Measurements from ENCODE around the gene TRHDE.

The TRHDE gene

GRCh38 chr12:72272091-72272661 lies at the start of gene TRHDE:
TSS of gene TRHDE (plus strand) at chr12:72272370. CDS start at chr12:72272644, 274 bp downstream.
- peak; percentile 57 for DNase-seq

GRCh38 chr12:72226510-72226909 lies 45.7 kb upstream of the TRHDE start:
- no peak for DNase-seq

GRCh38 chr12:72228424-72228823 lies 43.7 kb upstream of the TRHDE start:
- no peak for DNase-seq

GRCh38 chr12:72230589-72230988 lies 41.6 kb upstream of the TRHDE start:
- DNase-seq, result no peak

GRCh38 chr12:72234886-72235285 lies 37.3 kb upstream of the TRHDE start:
- DNase-seq, result no peak

GRCh38 chr12:72236071-72236705 lies 36.0 kb upstream of the TRHDE start:
- DNase-seq, result no peak

GRCh38 chr12:72241552-72241951 lies 30.6 kb upstream of the TRHDE start:
- DNase-seq, result no peak

GRCh38 chr12:72242946-72243345 lies 29.2 kb upstream of the TRHDE start:
- no peak for DNase-seq

GRCh38 chr12:72246370-72246769 lies 25.8 kb upstream of the TRHDE start:
- no peak for DNase-seq

GRCh38 chr12:72250346-72250745 lies 21.8 kb upstream of the TRHDE start:
- no peak for DNase-seq

GRCh38 chr12:72256725-72257124 lies 15.4 kb upstream of the TRHDE start:
- no peak for DNase-seq

- DNase-seq, result no peak
Observed at GRCh38 chr12:72261885-72262284, 10.3 kb upstream of the TRHDE start.

GRCh38 chr12:72264548-72265175 lies 7.5 kb upstream of the TRHDE start:
- peak; percentile 37 for DNase-seq

GRCh38 chr12:72267974-72268373 lies 4.2 kb upstream of the TRHDE start:
- DNase-seq, result no peak

- DNase-seq, result no peak
Observed at GRCh38 chr12:72268386-72268785, 3.8 kb upstream of the TRHDE start.

- DNase-seq, result peak; percentile 46
Observed at GRCh38 chr12:72269491-72269890, 2.7 kb upstream of the TRHDE start.

GRCh38 chr12:72270246-72270645 lies 1.9 kb upstream of the TRHDE start:
- peak; percentile 58 for DNase-seq

GRCh38 chr12:72270961-72271360 lies 1.2 kb upstream of the TRHDE start:
- DNase-seq, result no peak

- peak; percentile 57 for DNase-seq
Observed at GRCh38 chr12:72271451-72272090, 599 bp upstream of the TRHDE start.

GRCh38 chr12:72272731-72273498 lies 745 bp downstream of the TRHDE start:
- peak; percentile 59 for DNase-seq

- no peak for DNase-seq
Observed at GRCh38 chr12:72273499-72273837, 1.3 kb downstream of the TRHDE start.

GRCh38 chr12:72273851-72274351 lies 1.7 kb downstream of the TRHDE start:
- peak; percentile 49 for DNase-seq

- no peak for DNase-seq
Observed at GRCh38 chr12:72274931-72275330, 2.8 kb downstream of the TRHDE start.
